Panc1 (cell line): Measurements from ENCODE around the gene CCDC182. TPM values are rescaled to one million over a fixed set of nuclear protein-coding genes. Genes with fewer than 3 reads are reported as not detected.

Experiments
- ATAC-seq: fragments of 200-7000 bp; cut with Tn5 transposase; 2 replicates; pipeline ENCODE4 v1.9.1; 2020; ENCODE audit warnings: mild to moderate bottlenecking, moderate library complexity
- BruUV-seq: library from RNA; stranded (reverse); fragments of 400-500 nt; replicated peaks from 2 replicates; lab custom pipeline; 2021; lab: Mats Ljungman, UMichigan
- CTCF ChIA-PET: fragments of 300-600 bp; sonication (Branson Sonifier 250); formaldehyde crosslinking; loops from one replicate; lab custom pipeline; 2022; ENCODE audit warnings: antibody characterized with exemption; lab: Charles Lee
- POLR2A ChIA-PET: fragments of 300-600 bp; sonication (Branson Sonifier 250); formaldehyde crosslinking; loops from one replicate; lab custom pipeline; 2022; ENCODE audit warnings: antibody characterized with exemption; lab: Charles Lee
- DNase-seq: peaks from one replicate; pipeline ENCODE4 v3.0.0-alpha.2; 2010; ENCODE audit warnings: low read depth, low spot score
- H3K27ac ChIP-seq: 2 replicates; pipeline ENCODE4 v1.5.1; 2011; ENCODE audit warnings: mild to moderate bottlenecking, low read length, inconsistent platforms
- H3K27me3 ChIP-seq: fragments of 200-500 bp; sonication (Bioruptor generic); 2 replicates; pipeline ENCODE4 v1.6.0; 2014; ENCODE audit warnings: low read length, inconsistent platforms; ENCODE audit not compliant: control insufficient read depth, insufficient read depth
- H3K36me3 ChIP-seq: fragments of 200-500 bp; sonication (Bioruptor generic); 2 replicates; pipeline ENCODE4 v1.5.1; 2014; ENCODE audit warnings: inconsistent platforms, mild to moderate bottlenecking, low read length, moderate library complexity; ENCODE audit not compliant: control insufficient read depth, insufficient read depth
- H3K4me1 ChIP-seq: 2 replicates; pipeline ENCODE4 v1.5.1; 2011; ENCODE audit warnings: inconsistent platforms, mild to moderate bottlenecking, low read length, moderate library complexity; ENCODE audit not compliant: control insufficient read depth, insufficient read depth
- H3K4me3 ChIP-seq, 2 experiments: 2 replicates each; pipeline ENCODE4 v1.5.1; 2011 to 2012; ENCODE audit warnings: low read depth in 2 of 2, low read length in 2 of 2, mild to moderate bottlenecking in 2 of 2, inconsistent platforms in 1 of 2, moderate library complexity in 1 of 2
- H3K9me3 ChIP-seq: fragments of 200-500 bp; sonication (Bioruptor generic); 2 replicates; pipeline ENCODE4 v1.5.1; 2014; ENCODE audit warnings: low read depth, mild to moderate bottlenecking, inconsistent platforms, low read length, moderate library complexity; ENCODE audit not compliant: control insufficient read depth, insufficient read depth
- CTCF ChIP-seq: fragments of 450-650 bp; IDR thresholded peaks from 2 replicates; pipeline ENCODE4 v1.5.1; 2017; ENCODE audit warnings: mild to moderate bottlenecking
- POLR2AphosphoS5 ChIP-seq: IDR thresholded peaks from 2 replicates; pipeline ENCODE4 v1.6.1; 2012; ENCODE audit warnings: mild to moderate bottlenecking, low read depth, low read length, moderate library complexity
- REST ChIP-seq, 2 experiments: IDR thresholded peaks; 2 replicates each; pipeline ENCODE4 v1.6.1; 2011 to 2012; ENCODE audit warnings: low read depth in 2 of 2, control low read depth in 1 of 2, low read length in 1 of 2, mild to moderate bottlenecking in 1 of 2, moderate library complexity in 1 of 2; ENCODE audit not compliant: insufficient read depth in 1 of 2
- SIN3A ChIP-seq: IDR thresholded peaks from 2 replicates; pipeline ENCODE4 v1.6.1; 2012; ENCODE audit warnings: low read depth, mild to moderate bottlenecking, low read length, moderate library complexity, borderline replicate concordance; ENCODE audit not compliant: insufficient read depth
- TCF7L2 ChIP-seq: IDR thresholded peaks from 2 replicates; pipeline ENCODE4 v1.6.1; 2011; ENCODE audit warnings: mild to moderate bottlenecking, low read depth, low read length, inconsistent platforms
- in situ Hi-C: cut with HindIII; loops from 2 replicates; pipeline ENCODE4 v1.10.0; 2016; ENCODE audit warnings: low sequenced_read_pairs, low pct_unique_long_range_greater_than_20kb
- intact Hi-C: fragments of 100-400 bp; cut with micrococcal nuclease; formaldehyde crosslinking; loops from one replicate; pipeline ENCODE4 v1.10.0; 2022; ENCODE audit not compliant: unreplicated experiment
- total RNA-seq: library from RNA; stranded (reverse); gene quantifications from one replicate; pipeline ENCODE4 v1.2.1, GENCODE V29; 2021; ENCODE audit not compliant: unreplicated experiment

The CCDC182 gene
- total RNA-seq, 1 experiment from 2014 or later = not detected

GRCh38 chr17:57696050-57696449 lies 49.0 kb downstream of the CCDC182 start:
- TF ChIP-seq TCF7L2 (no peak), REST (IDR thresholded peaks at IDR 0.05; ENCODE audit: insufficient read depth in 1 of 2, low read depth in 2 of 2, low read length in 1 of 2) (no peak), POLR2AphosphoS5 (no peak), SIN3A (no peak), CTCF (no peak)
- BruUV-seq = no TSS peak
- ChIA-PET POLR2A (no interaction called here), CTCF (interaction anchor here (1.2 kb wide), 1 partner anchor 24 kb away, joined by 3 read pairs; no protein-coding TSS in a partner anchor)
- Histone ChIP-seq H3K36me3 (no peaks in the 10 kb centered on the region), H3K9me3 (no peaks in the 10 kb centered on the region), H3K4me1 (no peaks in the 10 kb centered on the region), H3K4me3 (no peak overlapping the region), H3K27ac (no peak overlapping the region), H3K27me3 (peaks cover 4% of the 10 kb centered on the region; the same call in 1 of the 2 replicates)
- DNase-seq (no peak), ATAC-seq (no peak)
- intact Hi-C loops (no loop called here), in situ Hi-C loops (no loop called here)

Other genes with a start within 250 kb of the CCDC182 start
- 85.4 TPM for gene MRPS23, start 104.7 kb upstream of the CCDC182 start, total RNA-seq
- gene CUEDC1, start 210.1 kb upstream of the CCDC182 start, total RNA-seq = 103 TPM
- 73.5 TPM for gene VEZF1, start 243.0 kb upstream of the CCDC182 start, total RNA-seq